ENCODE results near the gene NMD3. TPM values are rescaled to one million over a fixed set of nuclear protein-coding genes. Genes with fewer than 3 reads are reported as not detected.
"Not testable (repeated sequence)": the region's sequence is repeated elsewhere in the genome, so short reads cannot be mapped to it uniquely, and the experiment has no call there.

The NMD3 gene
- polyA plus RNA-seq, 4 donors = 52.8 to 63.4 (median 62.4) TPM

DNA sequence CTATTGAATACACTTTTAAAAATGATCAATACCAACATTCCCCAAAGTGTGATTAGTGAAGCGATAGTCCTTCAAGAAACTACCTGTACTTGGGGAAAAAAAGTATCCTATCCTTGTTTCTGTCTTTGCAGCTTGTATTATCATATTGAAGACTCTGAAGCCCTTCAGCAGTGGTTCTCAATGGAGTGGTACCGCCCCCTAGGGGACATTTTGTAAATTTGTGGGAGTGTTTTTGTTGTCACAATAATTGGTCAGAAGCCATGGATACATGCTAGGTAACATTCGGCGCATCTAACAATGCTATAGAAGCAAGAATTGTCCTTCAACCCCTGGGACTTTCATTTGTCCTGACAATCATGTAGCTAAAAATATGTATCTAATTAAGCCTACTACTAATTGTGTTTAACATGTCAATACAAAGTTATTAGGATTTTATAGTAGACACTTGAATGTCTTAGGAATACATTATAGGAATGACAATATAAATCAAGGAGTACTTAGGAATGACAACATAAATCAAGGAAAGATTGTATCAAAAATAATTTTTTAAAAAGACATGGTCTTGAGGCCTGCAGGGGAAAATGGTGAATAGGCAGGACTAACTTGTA, 53.7 kb downstream of the NMD3 start:
- peak in 1 of 4 donors; percentile 3 for DNase-seq (ENCODE audit: low read depth in 4 of 4, low spot score in 3 of 4)

DNA sequence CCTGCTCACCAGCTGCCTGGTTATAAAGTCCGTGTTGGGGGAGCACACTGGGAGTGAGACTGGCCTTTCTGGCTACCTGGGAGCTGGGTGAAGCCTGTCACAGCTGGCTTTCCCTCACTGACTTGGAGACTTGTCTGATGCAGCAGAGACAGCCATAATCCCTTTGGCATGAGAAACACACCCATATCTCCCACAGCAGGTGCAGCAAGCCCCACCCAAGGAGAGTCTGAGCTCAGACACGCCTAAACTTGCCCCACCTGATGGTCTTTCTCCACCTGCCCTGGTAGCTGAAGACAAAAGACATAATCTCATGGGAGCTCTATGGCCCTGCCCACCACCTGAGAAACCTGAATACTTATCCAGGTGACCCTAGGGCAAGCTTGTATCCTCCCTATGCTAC, 54.8 kb downstream of the NMD3 start:
- no peak for DNase-seq (ENCODE audit: low read depth in 4 of 4, low spot score in 3 of 4)

DNA sequence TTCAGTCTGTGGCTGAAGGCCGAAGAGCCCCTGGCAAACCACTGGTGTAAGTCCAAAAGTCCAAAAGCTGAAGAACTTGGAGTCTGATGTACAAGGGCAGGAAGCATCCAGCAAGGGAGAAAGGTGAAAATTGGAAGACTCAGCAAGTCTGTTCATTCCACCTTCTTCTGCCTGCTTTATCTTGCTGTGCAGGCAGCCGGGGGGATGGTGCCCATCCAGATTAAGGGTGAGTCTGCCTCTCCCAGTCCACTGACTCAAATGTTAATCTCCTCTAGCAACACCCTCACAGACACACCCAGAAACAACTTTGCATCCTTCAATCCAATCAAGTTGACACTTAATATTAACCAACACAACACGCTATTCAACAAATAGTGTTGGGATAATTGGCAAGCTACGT, 61.3 kb downstream of the NMD3 start:
- DNase-seq (ENCODE audit: low read depth in 4 of 4, low spot score in 3 of 4) = not testable (repeated sequence)

DNA sequence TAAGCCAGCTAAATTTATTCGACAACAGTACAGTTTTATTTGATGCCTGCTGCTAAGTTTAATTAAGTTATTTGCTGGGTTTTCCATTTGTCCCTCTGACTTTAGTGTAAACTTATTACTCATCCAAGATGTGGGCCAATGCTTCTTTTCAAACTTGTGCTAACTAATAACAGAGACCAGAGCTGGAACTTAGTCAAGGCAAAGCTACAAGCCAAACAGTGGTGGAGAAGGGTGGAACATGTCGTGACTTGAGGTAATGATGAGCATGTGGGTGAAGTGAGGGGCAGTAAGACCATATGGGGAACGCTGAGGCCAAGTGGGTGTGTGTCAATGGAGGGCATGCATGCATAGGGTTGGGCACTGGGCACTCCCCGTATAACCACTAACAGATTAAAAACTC, 63.9 kb downstream of the NMD3 start:
- DNase-seq (ENCODE audit: low read depth in 4 of 4, low spot score in 3 of 4) = no peak

DNA sequence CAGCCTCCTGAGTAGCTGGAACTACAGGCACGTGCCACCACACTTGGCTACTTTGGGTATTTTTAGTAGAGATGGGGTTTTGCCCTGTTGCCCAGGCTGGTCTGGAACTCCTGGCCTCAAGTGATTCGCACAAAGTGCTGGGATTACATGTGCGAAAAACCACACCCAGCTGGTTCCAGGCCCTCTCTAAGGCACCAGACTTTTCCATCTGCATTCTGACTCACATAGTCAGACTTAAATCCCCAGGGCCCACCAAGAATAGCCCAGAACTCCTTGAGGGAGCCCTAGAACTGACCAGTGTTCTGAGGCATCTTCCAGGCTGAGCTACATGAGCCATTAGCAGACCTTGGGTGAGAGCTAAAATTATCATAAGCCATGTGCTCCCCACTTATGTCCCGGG, 68.1 kb downstream of the NMD3 start:
- no peak for DNase-seq (ENCODE audit: low read depth in 4 of 4, low spot score in 3 of 4)

DNA sequence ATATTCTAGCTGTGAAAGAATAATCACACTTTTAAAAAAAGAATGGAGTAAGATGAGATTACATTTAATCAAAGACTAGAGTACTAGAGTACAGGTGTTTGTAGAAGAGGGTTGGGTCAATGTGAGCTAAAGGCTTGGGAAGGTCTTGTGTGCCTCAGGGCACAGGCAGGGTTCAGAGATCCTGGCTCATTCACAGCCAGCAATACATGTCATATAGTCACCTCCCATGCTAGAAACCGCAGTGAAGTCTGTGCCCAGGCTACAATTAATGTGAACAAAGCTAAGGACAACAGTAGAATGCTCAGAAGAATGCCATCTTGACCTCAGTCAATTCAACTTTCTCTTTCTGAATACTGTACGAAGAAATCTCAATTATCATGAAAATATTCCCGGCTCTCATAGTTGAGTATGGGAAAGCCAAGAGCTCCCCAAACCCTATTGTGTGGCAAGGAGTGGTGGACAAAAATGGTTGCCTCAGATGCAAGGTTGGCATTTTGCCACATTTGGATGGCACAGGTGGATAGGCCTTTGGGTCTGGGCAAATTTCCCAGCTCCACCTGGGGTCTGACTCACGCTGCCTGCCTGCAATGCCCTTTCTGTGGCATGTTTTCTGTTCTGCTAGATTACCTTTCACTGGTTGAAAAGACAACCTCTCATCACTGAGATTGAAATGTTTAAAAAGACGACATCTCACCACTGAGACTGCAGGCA, 70.2 kb downstream of the NMD3 start:
- no peak for DNase-seq (ENCODE audit: low read depth in 4 of 4, low spot score in 3 of 4)

DNA sequence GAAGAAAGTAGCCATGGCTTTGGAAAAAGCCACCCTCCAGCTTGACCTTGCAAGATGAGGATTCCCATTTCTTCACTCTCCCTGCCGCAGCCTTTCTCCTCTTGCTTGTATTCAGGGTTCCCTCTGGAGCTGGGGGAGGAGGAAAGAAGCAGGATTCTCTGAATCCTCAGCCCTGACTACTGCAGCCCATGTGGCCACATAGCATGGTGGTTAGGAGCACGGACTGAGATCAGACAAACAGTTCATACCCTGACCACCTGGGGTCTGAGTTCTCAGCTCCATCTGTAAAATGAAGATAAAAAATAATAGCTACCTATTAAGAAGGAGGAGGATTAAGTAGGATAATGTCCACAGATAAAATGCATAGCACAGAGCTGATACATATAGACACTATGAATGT, 72.3 kb downstream of the NMD3 start:
- DNase-seq (ENCODE audit: low read depth in 4 of 4, low spot score in 3 of 4) = no peak

DNA sequence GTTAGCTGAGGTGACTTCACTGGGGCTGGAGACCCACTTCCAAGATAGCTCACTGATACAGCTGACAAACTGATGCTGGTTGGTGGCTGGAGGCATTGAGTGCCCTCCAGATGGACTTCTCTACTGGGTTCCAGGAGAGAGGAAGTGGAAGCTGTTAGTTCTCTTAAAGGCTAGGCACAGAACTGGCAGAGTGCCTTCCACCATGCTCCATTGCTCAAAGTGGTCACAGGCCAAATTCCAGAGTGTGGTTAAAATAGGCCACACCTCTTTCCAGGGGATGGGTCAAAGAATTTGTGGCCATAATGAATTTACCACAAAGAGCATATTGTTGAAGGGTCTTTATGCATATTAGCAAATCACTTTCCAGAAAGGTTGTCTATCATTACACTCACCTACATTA, 74.2 kb downstream of the NMD3 start:
- DNase-seq (ENCODE audit: low read depth in 4 of 4, low spot score in 3 of 4) = no peak

DNA sequence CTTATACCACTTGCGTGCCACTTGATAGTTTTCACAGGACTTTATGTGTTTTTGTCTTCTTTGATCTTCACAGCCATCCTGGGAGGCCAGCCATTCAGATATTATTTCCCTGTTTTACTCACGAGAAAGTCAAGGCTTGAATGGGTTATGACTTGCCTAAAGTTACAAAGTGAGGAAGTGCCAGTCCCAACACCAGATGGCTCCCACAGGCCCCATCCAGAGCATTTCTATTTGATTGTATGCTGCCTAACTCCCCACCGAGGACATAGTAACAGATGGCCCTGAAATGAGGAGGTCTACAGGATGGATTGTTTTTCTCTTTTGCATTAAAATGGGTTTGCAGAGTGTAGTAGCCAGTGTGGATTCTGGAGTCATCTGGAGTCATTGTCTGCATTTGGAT, 75.7 kb downstream of the NMD3 start:
- DNase-seq (ENCODE audit: low read depth in 4 of 4, low spot score in 3 of 4) = no peak

Other genes starting within 250 kb of the NMD3 start
- 10 to 100 TPM; 42.9 to 57.1 (median 51.3) TPM for gene B3GALNT1, start 116.0 kb upstream of the NMD3 start, polyA plus RNA-seq (ENCODE audit: insufficient read length in 4 of 4)
- gene SPTSSB, start 150.2 kb downstream of the NMD3 start, polyA plus RNA-seq (ENCODE audit: insufficient read length in 4 of 4) = 10 to 100 TPM in 1 of 4 donors, 1 to 10 TPM in 3; 2.8 to 10.1 (median 4.8) TPM